Epithelial cell of prostate (primary cell): ENCODE data around the gene LCK.
A peak's percentile ranks its signal among the peaks of the same experiment; 100 is the strongest.

Source experiments
- DNase-seq: peaks from one replicate; pipeline ENCODE4 v3.0.0-alpha.2; 2011; ENCODE audit warnings: low read depth, low spot score
- H3K27ac ChIP-seq: fragments of 450-650 bp; 2 replicates; pipeline ENCODE4 v1.5.1; 2017; ENCODE audit warnings: mild to moderate bottlenecking

LCK gene

DNA sequence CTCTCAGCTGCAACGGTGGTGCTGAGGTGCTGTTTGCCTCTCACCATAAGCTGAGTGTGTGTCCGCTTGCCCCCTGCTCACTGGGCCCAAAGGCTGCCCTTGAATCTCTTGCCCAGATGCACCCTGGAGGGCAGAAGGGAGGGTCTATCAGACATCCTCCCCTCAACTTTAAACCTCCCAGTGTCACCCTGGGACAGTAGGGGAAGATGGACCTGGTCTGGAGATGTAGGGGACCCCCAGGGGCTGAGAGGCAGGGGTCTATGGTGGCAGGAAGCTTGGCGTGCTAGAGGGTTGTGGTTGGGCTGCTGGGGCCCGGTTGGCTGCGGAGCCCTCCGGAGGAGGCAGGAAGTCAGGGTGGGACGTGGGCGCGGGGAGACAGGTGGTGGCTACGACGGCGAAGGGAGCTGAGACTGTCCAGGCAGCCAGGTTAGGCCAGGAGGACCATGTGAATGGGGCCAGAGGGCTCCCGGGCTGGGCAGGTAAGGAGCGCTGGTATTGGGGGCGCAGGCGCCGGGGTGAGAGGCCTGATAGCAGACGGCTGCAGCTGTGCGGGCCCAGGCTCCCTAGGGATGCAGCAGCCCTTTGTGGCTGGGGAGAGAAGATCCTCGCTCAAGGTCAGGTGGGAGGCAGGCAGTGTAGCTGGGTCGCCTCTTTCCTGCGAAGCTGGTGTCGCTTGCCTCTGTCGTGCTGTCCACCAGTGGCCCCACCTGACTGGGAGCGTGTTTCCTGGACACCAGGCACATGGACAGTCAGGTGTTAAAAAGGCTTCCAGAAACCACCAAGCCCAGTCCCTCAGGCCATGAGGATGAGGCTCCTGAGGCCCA is at the start of gene LCK:
Gene LCK (plus strand): TSS at position 373 of the 824 bp plus-strand sequence. CDS start 23,065 bp downstream, outside the sequence.
- DNase-seq = no peak
- no peak within 1 kb of the TSS for H3K27ac ChIP-seq

DNA sequence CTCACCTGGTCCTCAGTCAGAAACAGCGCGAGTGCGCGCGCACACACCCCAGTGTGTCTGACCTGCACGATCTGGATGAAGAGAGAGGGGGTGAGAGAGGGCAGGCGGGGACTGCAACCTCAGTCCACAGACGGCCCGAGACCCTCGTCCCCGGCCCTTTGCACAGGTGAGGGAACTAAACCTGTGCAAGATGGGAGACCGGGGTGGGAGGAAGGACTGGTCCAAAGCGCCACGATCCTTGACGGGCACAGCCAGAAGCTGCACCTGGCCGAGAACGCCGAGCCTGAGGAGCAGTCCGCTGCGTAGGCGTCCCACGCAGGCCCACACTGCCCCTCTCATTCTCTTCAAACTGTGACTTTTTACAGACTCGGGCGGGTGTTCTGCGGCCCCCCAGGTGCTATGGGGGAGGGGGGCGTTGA is 46.1 kb upstream of the LCK start:
- H3K27ac ChIP-seq = no peak overlapping the region
- no peak for DNase-seq

DNA sequence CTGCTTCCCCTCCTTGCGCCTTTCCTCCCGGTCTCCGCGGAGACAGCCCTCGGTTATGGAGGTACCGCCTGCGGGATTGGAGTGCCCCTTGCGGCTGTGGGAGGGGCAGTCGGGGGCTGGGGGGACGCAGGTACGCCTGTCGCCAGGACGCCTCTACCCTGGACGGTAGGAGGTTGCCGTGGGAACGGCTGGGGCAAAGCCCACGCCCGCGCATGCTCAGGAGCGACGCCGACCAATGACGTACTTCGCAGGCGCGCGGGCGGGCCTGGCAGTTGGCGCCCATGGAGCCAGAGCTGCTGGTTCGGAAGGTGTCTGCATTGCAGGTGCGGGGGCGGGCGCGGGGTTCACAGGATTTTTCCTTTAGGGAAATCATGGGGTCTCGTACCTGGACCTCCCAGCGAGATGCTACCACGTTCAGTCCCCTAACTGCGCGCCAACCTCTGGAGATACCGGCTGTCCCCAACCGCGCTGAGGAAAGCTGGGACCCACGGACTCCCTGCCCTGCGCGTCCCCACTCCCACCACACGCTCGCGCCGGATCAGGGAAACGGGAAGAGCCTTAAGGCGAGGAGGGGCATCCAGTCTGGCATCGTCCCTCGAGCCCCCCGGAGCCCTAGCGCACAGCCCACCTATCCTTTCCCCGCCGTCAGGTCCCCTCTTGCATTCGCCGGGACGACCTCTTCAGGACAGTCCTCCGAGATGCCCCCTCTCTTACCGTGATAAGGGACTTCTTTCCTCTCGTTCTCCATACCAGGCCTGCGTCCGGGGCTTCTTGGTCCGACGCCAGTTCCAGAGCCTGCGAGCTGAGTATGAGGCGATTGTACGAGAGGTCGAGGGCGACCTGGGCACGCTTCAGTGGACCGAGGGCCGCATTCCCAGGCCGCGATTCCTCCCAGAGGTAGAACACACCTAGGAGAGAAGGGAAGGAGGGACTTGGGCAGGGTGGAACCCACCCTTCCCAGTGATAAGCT is 45.4 kb upstream of the LCK start, which contains the start of gene IQCC:
Gene IQCC (plus strand): TSS at position 271 of the 970 bp plus-strand sequence. CDS start 11 bp downstream, at position 282.
- no peak within 1 kb of the TSS for H3K27ac ChIP-seq
- no peak for DNase-seq

DNA sequence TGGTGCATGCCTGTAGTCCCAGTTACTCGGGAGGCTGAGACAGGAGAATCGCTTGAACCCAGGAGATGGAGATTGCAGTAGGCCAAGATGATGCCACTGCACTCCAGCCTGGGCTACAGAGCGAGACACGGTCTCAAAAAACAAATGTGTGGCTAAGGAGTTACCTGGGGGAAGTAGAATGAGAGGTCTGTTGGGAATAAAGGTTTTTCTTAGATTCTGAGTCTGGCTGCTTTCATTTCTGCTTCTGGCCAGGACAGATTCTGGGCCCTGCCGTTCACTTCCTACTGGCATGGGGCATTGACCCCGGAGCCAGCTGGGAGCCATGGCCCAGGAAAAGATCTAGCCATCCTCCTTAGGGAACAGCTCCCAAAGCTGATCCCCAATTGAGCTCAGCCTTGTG is 42.6 kb upstream of the LCK start:
- DNase-seq = no peak
- H3K27ac ChIP-seq = no peak overlapping the region

DNA sequence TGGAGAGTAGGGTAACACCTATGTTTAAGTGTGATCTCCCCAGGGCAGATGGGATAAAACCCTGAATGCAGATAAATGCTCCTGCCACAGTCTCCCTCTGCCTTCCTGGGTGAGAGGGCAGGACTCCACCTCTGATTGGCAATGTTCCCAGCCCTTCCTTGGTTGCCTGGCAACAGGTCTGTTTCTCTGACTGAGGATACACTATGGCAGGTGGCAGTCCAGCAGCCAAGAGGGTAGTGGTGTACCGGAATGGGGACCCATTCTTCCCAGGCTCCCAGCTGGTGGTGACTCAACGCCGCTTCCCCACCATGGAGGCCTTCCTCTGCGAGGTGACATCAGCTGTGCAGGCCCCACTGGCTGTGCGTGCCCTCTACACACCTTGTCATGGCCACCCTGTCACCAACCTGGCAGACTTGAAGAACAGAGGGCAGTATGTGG is 42.2 kb upstream of the LCK start, which contains the start of gene DCDC2B:
Gene DCDC2B (plus strand): TSS at position 199 of the 438 bp plus-strand sequence. CDS start 5 bp downstream, at position 204.
- H3K27ac ChIP-seq = no peak within 1 kb of the TSS
- DNase-seq = no peak

DNA sequence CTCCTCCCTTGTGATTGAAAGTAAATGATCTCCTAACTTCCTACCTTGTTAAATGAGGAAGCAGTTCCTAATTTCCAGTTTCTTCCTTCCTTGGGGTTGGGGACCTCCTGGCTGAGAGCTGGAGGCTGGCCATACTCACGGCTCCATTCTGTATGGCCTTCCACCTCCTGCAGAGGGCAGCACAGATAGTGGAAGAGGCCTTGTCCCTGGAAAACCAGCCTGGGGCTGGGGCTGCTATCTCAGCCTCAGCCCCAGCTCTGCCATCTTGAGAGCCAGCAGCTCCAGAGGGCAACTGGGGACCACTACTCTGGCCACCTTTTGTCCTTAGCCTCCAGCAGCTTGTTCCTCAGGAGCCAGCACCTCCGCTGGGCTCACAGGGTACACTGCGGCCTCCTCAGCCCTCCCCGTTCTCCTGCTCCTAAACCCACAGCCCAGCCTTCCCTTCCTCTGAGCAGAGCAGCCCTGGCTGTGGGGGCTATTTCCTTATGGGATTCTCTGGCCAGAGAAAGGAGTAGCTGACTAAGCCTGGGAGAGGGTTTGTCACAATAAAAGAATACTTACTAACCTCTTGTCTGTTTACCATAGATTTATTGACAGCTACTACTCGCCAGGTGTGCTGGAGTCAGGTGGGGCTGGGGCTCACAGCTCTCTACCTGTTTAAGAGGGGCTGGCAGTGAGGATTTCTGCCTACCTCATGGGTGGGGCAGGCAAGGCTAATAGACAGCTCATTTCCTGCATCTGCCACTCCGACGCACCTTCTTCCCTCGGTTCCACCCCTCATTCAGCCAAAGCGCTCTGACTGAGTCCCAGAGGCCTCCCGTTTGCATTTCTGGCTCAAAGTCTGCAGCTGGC is 35.2 kb upstream of the LCK start:
- DNase-seq = peak; percentile 29
- peak overlapping the region; percentile 93 for H3K27ac ChIP-seq

DNA sequence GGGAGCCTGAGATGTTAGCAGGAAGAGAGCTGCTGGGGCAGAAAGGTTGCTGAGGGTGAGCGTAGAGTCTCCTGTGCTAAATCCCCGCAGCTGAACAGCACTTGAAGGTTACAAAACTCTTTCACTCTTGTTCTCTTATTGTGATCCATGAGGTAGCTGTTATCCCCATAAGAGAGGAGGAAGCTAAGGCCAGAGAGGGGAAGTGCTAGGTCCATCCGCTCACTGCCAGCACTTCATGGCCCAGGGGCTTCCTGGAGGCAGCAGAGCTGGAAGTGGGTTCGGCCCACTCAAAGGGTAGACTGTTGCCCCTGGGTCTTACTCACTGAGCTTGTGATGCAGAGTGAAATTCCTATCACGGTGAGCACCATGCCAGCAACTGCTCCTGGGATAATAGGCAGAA is 34.5 kb upstream of the LCK start:
- peak overlapping the region; percentile 93 for H3K27ac ChIP-seq
- no peak for DNase-seq

DNA sequence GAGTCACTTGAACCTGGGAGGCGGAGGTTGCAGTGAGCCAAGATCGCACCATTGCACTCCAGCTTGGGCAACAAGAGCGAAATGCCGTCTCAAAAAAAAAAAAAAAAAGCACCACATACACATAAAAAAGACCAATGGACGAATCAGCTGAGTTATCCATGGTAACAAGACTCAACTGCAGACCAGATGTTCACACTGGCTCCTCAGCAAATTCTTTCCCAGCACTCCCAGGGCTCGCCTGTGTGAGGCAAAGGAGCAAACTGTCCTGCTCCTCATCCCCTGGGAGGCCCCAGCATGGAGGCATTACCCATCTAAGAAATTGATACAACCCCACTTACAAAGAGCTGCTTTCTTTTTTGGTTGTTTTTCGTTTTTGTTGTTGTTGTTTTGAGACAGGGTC is 32.0 kb upstream of the LCK start:
- H3K27ac ChIP-seq = no peak overlapping the region
- DNase-seq = no peak

DNA sequence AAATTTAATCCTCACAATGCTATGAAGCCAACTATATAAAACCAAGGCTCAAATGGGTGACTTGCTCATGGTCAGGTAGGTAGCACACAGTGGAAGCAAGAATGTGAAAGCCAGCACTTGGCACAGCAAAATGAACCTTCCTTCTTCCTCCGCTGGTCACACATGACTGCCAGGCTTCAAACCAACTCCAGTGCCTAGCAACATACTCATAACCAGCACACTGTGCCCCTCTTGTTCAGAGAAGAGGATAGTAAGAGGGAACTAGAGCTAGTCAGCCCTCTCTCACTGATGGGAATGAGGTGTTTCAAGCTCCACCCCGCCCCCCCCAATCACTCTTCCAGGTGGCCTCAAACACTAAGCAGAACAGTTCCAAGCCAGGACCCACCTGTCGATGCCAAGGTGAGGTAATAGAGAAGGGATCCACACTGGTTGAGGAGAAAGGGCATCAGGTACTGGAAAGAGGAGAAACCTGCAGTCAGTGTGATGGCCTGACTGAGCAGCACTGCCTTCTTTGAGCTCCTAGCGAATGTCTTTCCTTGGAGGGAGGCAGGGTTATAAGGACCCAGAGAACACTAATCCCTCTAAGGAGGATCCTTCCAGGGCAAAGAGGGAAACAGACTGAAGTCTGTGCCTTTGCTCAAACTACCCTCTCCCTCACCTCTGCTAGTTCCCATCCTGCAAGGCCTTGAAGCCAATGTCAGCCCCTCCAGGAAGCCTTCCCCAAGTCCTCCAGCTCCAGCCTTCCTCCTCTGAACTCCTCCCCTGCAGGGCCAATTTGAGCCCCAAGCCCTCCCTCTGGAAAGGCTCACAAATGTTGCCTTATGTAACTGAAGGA is 30.1 kb upstream of the LCK start:
- DNase-seq = no peak
- peak overlapping the region; percentile 72 for H3K27ac ChIP-seq

DNA sequence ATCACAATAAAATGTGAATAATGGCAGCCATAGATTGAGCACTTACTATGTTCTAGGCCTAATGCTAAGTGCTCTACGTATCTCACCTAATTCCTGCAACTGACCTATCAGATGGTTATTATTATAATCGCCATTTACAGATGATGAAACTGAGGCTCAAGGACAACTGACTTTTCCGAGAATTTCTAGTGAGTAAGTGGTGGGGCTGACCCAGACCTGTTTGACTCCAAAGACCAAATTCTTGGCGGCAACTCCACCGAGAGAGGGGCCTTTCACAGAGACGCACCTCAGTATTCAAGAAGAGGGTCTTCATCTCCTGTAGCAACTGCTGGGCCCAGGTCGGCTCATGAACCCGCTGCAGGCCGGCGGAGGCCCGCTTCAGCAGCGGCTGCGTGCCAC is 29.5 kb upstream of the LCK start:
- DNase-seq = no peak

DNA sequence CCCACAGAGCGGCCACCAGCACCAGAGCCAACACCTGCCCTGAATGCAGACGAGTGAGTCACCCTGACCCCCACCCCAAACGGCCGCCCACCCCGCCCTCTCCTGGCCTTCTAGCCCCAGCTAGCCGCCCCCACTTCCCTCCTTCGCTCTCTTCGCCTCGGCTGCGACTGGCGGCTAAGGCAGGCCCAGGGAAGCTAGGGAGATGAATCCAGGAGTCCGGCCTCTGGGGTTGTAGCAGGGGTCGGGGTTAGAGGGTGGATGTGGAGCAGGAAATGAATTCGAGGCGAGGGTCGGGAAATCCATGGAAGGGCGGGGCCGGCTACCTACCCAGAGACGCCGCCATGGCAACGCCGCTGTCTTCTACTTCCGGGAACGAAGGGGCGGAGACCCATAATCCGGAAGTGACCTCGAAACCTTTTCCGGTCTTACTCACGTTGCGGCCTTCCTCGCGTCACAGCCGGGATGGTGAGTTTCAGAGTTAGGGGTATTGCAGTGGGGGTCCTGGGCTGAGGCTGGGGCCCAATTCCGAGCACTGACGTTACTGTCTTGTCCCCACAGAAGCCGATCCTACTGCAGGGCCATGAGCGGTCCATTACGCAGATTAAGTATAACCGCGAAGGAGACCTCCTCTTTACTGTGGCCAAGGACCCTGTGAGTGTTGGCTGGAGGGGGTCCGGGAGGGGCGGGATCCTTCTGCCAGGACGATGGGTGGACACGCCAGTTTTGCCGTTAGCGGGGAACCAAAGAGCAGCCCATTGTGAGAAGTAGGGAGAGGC is 28.9 kb upstream of the LCK start, which contains the start of the genes EIF3I and TMEM234:
Gene EIF3I (plus strand): TSS at position 428 of the 776 bp plus-strand sequence. CDS start 35 bp downstream, at position 463.
Gene TMEM234 (minus strand): TSS at position 374 of the 776 bp plus-strand sequence. CDS start 31 bp downstream, at position 343.
- peak; percentile 54 for DNase-seq
- peak within 1 kb of the TSS; percentile 72 for H3K27ac ChIP-seq

More for the DNA sequence above, 29.5 kb upstream of the LCK start:
- H3K27ac ChIP-seq = peak overlapping the region; percentile 72

DNA sequence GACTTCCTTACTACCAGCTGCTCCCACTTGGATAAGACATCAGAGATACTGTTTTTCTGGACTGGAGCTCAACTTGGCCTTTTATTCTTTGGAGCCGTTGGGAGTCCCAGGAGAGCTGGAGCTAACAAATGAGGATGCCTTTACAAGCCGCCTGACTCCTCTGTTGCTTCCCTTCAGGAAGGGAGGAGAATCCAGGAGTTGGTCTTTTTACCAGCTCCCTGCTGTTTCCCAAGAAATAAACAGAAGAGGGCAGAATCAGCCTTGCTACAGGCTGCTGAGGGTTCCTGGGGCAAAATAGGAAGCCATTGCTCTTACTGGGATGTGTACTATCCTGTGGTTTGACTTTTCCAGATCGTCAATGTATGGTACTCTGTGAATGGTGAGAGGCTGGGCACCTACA is 27.4 kb upstream of the LCK start:
- H3K27ac ChIP-seq = peak overlapping the region; percentile 72

DNA sequence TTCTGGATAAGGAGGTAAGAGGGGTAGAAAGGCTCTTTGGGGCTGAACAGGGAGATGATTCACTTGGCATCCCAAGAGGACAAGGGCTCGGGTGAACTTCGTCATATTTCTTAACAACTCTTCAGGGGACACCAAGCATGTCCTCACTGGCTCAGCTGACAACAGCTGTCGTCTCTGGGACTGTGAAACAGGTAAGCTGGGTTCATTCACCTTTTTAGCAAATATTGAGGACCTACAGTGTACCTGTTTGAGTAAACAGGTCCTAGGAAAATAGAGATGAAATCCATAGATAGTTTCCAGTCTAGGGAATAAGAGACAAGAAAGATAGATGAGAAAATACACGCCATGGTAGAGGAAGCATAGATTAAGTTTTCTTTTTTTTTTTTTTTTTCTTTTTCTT is 26.8 kb upstream of the LCK start:
- DNase-seq = no peak
- H3K27ac ChIP-seq = no peak overlapping the region

More for the DNA sequence above, 27.4 kb upstream of the LCK start:
- no peak for DNase-seq

DNA sequence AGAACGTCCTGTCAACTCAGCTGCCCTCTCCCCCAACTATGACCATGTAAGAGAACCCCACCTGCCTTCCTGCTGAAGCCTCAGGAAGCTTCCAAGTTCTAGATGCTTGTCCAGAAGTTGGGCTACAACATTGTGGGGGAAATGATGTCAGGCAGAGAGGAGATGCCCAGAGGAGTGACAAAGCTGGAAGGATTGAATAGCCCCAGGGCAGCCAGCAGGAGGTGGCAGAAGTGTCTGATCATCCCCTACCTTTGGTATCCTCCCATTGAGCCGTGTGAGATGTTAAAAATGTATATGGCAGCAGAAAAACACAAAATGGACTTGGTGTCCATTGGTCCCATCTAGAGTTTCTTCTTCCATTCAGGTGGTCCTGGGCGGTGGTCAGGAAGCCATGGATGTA is 22.3 kb upstream of the LCK start:
- no peak for DNase-seq

DNA sequence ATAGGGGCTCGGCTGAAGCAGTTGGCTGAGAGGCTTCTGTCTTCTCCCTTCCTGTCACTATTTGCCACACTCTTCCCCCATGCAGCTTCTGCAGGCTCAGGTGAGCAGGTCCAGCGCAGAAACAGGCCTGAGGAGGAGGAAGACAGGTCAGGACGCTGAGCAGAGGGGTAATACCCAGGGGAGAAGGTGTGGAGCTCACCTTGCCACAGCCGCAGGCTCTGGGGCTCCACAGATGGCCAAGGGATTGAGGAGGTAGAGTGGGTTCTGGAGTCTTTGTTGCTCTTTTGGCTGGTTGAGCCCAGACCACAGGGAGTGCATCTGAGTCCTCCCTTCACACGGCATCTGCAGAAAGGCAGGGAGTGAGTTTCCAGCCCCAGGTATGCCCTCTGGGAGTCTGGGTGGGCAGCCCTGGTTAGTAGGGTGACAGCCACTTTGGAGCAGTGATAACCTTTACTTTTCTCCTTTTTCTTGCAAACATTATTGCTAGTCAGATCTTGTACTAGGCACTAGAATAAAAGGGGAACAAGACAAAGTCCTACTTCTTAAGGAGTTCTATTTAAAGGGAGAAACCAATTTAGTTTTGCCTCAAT is 19.1 kb upstream of the LCK start:
- H3K27ac ChIP-seq = no peak overlapping the region
- DNase-seq = no peak

More for the DNA sequence above, 22.3 kb upstream of the LCK start:
- H3K27ac ChIP-seq = no peak overlapping the region

DNA sequence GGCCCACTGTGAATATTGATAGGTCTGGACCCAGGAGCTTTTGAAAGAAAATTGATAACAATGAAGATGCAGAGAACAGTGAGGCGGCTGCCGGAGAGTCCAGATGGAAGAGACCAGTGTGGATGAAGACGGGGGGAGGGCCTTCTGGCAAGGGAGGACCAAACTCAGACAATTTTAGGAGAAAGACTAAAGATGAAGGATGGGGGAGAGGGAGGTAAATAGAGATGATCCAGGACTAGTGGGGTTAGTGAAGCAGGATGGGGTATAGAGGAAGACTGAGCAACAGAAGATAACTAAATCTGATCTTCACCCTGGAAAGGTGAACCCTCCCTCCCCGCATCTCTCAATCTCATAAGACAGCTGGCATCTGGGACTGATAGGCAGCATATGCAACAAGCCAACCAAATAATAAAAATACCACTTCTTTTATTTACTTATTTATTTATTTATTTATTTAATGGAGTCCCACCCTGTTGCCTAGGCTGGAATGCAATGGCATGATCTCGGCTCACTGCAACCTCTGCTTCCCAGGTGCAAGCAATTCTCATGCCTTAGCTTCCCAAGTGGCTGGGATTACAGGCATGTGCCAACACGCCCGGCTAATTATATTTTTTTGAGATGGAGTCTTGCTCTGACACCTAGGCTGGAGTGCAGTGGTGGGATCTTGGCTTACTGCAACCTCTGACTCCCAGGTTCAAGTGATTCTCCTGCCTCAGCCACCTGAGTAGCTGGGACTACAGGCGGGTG is 18.3 kb upstream of the LCK start:
- DNase-seq = no peak
- no peak overlapping the region for H3K27ac ChIP-seq

DNA sequence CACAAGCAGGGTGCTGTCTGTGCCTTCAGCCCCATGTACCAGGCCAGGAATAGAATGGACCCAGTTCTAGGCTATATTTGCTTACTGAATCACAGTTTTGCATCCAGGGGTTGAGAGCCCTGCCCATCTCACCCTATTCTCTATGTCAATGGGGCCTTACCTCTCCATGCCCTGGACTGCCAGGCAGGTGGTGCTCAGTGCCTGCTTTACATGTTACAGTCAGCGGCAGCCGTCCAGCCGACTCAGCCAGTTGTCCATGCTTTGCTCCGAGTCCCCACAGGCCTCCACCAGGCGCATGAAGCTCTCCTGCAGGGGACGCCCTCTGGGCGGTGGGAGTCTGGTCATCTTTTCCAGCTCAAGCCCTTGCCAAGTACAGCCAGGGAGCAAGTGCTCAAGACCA is 16.3 kb upstream of the LCK start:
- H3K27ac ChIP-seq = peak overlapping the region; percentile 83
- no peak for DNase-seq
